Measurements from ENCODE around the gene PACSIN3. TPM values are rescaled to one million over a fixed set of nuclear protein-coding genes. Genes with fewer than 3 reads are reported as not detected.

PACSIN3 gene
- polyA plus RNA-seq, 2 of the 4 experiments (the other 2 are of a cell fraction) = 16.5 to 35.3 TPM

GRCh38 chr11:47154616-47155570 lies 31.3 kb downstream of the PACSIN3 start:
- no peak overlapping the region for H3K4me2 ChIP-seq
- ATAC-seq (no peak), DNase-seq (ENCODE audit: low read depth in 1 of 2, low spot score in 1 of 2) (no peak), FAIRE-seq (no peak)
- POLR2A ChIA-PET = no interaction called here
- H3K4me1 ChIP-seq = no peaks in the 10 kb centered on the region
- no peak overlapping the region for H3K4me3 ChIP-seq
- H3K27ac ChIP-seq = no peak overlapping the region
- 89% methylated on average over 18 of the region's 18 CpGs for WGBS (ENCODE audit: missing lambda C conversion rate)
- TF ChIP-seq GATA3 (IDR thresholded peaks at IDR 0.05; ENCODE audit: borderline replicate concordance) (no peak), REST (IDR thresholded peaks at IDR 0.05) (no peak), BCL3 (IDR thresholded peaks at IDR 0.05) (no peak), SMC3 (IDR thresholded peaks at IDR 0.05) (no peak), POLR2A (IDR thresholded peaks at IDR 0.05; ENCODE audit: low read length) (no peak), EP300 (IDR thresholded peaks at IDR 0.05) (no peak), MAZ (IDR thresholded peaks at IDR 0.05; ENCODE audit: borderline replicate concordance, low read depth, low read length) (no peak), HOXA7 (CRISPR knock-in tag; IDR thresholded peaks at IDR 0.05) (no peak), CEBPB (IDR thresholded peaks at IDR 0.05) (no peak), E2F6 (IDR thresholded peaks at IDR 0.05; ENCODE audit: borderline replicate concordance, low read depth) (no peak), MAFK (IDR thresholded peaks at IDR 0.05; ENCODE audit: partially characterized antibody) (no peak), PHF8 (IDR thresholded peaks at IDR 0.05; ENCODE audit: borderline replicate concordance, low read depth) (no peak), BHLHE40 (IDR thresholded peaks at IDR 0.05; ENCODE audit: low read depth, low read length) (no peak), ZNF302 (CRISPR knock-in tag; IDR thresholded peaks at IDR 0.05) (no peak), ZFP36 (IDR thresholded peaks at IDR 0.05; ENCODE audit: borderline replicate concordance, partially characterized antibody) (no peak), HEYL (CRISPR knock-in tag; IDR thresholded peaks at IDR 0.05) (no peak), RFX5 (IDR thresholded peaks at IDR 0.05) (no peak), FOXS1 (CRISPR knock-in tag; IDR thresholded peaks at IDR 0.05) (no peak), TP53 (CRISPR knock-in tag; IDR thresholded peaks at IDR 0.05) (no peak)
- H3K9me3 ChIP-seq = no peaks in the 10 kb centered on the region
- CTCF ChIA-PET = interaction anchor here (0.6 to 6.7 kb wide), 14 partner anchors 10 to 276 kb away, joined by 3 to 120 read pairs (median 4); no protein-coding TSS in a partner anchor

All from A549 (cell line).